ELF-1 (cell line): ENCODE data around the gene LIX1.
A peak's percentile ranks its signal among the peaks of the same experiment; 100 is the strongest.
"Not testable (repeated sequence)": the region's sequence is repeated elsewhere in the genome, so short reads cannot be mapped to it uniquely, and the experiment has no call there.

Source experiments
- DNase-seq: peaks from one replicate; pipeline ENCODE4 v3.0.0-alpha.2; 2016; ENCODE audit warnings: low read depth, low spot score

Gene LIX1

DNA sequence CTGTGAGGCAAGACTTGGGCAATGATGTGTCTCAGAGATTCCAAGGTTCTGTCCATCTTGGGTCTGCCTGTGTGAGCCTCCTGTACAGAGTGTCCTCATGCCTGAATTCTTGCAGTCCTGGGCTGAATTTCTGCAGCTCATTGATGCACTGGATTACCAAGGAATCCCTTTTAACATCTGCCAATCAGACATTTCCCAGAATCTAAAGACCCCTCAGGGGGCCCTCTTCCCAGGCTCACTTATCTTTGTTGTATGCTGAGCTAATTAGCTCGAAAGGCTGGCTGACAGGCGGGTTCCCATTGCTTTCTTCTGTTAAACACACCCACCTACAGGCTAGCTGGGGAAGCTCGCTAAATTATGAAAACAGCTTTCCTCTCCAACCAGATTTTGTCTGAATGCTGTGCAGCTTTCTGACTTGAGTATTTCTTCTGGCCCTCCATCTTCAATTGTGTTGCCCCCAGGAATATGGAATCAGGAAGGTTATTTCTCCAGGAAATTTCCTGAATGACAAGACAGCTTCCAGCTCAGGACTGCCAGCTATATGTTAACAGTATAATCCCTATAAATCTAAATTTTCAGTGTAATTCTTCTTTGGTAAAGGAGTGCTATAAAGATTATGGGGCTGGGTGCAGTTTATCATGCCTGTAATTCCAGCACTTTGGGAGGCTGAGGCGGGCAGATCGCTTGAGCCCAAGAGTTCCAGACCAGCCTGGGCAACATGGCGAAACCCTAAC is at the start of gene LIX1:
Gene LIX1 (minus strand): TSS at position 91 of the 734 bp plus-strand sequence. CDS start 35 bp downstream, at position 56.
- DNase-seq: peak; percentile 95

DNA sequence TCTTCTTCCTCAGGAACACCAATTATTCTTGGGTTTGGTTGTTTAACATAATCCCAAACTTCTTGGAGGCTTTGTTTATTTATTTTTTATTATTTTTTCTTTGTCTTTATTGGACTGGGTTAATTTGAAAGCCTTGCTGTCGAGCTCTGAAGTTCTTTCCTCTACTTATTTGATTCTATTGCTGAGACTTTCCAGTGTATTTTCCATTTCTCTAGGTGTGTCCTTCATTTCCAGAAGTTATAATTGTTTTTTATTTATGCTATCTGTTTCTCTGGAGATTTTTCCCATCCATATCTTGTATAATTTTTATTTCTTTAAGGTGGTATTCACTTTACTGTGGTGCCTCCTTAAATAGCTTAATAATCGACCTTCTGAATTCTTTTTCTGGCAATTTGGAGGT is 49.5 kb upstream of the LIX1 start:
- DNase-seq: no peak

DNA sequence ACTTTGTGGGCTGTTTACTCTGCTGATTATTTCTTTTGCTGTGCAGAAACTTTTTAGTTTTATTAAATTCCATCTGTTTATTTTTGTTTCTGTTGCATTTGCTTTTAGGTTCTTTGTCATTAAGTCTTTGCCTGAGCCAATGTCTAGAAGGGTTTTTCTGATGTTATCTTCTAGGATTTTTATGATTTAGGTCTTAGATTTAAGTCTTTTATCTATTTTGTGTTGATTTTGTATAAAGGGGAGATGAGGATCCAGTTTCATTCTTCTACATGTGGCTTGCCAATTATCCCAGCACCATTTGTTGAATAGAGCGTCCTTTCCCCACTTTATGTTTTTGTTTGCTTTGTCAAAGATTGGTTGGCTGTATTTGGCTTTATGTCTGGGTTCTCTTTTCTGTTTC is 47.1 kb upstream of the LIX1 start:
- not testable (repeated sequence) for DNase-seq

DNA sequence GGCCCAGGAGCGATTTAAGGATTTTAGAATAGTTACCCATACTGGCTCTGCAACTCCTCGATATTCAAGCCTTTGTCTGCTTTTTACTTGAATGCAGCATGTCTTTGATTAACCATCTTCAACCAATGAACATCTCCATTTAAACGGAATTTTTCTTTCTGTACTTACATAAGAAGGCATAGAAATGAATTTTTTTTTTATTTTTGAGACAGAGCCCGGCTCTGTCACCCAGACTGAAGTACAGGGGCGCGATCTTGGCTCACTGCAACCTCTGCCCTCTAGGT is 41.5 kb upstream of the LIX1 start:
- no peak for DNase-seq

DNA sequence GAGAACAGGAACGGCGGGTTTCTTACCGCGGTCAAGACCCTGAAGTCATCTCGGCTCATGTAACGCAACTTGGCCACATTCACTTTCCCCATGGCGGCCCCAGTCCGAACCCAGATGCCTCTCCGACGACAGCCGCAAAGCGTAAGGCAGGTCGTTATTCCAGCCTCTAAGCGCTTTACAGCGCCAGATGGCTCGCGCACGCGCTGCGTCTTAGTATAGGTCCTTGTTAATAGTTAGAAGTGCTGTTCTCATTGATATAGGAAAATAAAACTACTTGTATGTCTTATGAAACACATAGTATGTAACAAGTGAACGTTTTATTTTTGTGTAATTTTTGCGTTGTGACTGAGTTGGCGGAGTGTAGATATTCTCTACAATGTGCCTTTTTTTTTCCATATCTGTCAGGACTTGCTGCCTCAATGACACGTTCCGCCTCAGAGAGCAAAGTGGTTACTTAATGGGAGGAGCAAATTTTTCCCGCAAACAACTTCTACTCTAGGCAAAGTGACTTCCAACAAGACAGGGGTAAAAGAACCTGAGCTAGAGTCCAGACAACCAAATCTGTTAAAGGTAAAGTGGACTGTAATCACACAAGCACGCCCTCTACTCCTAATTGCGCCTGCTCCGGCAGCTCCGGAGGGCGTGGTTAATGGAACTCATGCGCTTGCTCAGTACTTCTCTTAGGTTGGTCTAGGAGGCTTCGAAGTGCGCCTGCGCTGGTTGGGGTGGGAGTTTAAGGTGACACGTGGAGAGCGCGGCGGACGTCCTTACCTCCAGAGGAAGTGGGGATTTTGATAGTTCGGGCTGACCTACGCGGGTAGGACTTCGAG is 40.9 kb upstream of the LIX1 start, which contains the start of gene RIOK2:
Gene RIOK2 (minus strand): TSS at position 148 of the 830 bp plus-strand sequence. CDS start 56 bp downstream, at position 92.
- peak; percentile 96 for DNase-seq

DNA sequence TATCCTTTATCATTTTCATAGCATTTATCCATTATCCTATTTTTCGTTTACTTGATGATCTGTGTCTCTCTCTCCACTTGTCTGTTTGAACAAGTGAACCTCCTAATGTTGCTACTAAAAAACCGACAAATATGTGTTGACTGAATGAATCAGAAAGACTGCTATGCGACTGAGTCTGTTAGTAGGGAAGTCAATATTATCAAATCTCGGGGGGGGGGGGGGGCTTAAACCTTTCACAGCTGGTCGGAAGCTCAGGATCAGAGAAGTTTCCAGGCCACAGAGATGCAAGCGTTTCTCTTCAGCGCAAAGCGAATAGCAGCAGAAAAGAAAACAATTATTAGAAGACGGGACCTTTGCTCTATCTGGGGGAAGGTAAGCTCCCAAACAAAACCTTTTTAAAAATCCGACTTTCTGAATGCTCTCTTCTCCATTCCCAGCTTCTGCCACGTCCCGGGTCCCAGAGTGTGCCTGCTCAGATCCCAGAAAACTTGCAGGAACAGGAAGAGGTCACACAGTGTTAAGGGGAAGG is 40.2 kb upstream of the LIX1 start:
- DNase-seq: no peak

DNA sequence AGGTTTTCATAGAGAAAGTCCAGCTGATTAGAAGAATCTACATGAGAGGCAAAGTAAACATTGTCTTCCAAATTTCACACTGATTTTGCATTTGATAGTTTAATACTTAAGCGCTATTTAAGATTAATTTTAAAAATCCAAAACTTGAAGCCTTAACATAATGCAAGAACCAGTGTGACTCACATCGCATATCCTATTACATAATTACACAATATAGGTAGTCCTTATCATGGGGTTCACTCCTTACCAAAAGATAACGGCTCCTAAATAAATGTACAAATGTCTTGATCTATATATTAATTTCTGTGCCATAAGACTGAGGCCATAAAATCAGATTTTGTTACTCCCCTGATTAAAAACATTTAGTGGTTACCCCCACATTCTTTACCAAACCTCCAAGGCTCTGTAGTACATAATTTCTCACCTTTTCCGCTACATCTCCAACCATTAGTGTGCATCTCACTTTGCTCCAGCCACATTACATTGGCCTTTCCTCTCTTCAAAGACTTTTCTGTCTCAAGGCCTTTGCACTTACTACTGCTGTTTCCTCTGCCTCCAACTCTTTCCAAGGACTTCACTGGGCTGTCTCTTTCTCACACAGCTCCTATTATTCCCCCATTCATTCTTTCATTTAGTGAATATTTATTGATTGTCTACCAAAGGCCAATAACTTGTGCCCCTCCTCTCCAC is 39.6 kb upstream of the LIX1 start:
- DNase-seq: no peak

DNA sequence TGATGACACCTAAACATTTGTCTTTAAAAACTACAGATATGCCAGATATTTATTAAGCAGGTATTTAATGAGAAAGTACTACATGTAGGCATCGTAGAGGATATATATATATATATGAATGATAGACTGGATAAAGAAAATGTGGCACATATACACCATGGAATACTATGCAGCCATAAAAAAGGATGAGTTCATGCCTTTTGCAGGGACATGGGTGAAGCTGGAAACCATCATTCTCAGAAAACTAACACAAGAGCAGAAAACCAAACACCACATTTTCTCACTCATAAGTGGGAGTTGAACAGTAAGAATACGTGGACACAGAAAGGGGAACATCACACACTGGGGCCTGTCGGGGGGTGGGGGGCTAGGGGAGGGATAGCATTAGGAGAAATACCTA is 37.0 kb upstream of the LIX1 start:
- DNase-seq: not testable (repeated sequence)

DNA sequence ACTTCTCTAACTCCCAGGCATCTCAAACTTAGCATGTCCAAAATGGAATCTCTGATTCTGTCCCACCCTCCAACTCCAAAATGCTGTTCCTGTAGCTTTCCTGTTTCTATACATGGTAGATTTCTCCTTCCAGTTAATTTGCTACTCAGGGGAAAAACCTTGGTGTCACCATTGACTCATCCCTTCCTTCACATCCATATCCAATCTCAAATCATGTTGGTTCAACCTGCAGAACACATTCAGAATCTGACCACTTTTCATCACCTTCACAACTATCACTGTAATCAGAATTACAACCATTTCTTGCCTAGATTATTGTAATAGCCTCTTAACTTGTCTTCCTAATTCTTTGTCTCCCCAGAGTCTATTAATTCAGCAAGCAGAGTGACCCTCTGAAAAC is 29.8 kb upstream of the LIX1 start:
- DNase-seq: no peak

DNA sequence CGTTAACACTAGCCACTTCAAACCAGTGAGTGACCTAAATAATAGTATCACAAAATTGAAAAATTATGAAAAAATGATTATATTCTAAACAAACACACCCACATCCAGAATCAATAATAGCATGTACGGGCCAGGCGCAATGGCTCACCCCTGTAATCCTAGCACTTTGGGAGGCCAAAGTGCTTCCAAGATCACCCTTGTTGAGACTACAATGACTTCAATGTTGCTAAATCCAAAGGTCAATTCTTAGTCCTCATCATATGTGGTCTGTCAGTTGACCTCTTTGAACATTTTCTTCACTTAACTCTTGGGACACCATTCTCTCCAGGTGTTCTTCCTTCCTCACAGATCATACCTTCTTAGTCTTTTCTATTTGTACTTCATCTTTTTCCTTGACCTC is 29.3 kb upstream of the LIX1 start:
- no peak for DNase-seq

DNA sequence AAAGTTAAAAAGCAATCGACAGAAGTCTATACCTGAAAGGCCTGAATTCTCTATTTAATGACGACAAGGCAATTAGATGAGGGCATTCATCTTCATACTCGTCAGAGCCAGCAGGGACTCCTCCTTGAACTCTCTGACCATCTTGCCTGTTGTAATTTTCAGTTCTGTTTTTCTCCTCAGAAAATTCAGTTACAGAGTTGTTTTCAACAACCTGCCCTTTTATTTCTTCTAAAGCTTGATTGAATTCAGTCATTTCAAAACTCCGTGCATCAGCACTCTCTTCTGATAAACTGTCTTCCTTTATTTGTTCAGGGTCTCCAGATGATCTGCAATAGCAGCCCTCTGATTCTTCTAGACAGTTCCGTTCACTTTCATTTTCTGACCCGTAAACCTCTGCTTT is 25.0 kb upstream of the LIX1 start:
- DNase-seq: no peak

DNA sequence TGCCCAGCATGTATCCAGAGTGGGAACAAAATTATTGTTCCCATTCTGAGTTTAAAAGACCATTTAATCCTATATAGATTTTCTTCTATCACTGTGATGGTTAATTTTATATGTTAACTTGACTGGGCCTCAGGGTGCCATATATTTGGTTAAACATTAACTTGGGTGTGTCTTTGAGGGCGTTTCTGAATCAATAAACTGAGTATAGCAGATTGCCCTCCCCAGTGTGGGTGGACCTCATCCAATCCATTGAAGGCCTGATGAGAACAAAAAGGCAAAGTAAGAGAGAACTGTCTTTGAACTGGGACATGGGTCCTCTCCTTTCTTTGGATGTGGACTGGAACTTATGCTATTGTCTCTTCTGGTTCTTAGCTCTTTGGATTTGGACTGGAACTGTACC is 23.3 kb upstream of the LIX1 start:
- no peak for DNase-seq

DNA sequence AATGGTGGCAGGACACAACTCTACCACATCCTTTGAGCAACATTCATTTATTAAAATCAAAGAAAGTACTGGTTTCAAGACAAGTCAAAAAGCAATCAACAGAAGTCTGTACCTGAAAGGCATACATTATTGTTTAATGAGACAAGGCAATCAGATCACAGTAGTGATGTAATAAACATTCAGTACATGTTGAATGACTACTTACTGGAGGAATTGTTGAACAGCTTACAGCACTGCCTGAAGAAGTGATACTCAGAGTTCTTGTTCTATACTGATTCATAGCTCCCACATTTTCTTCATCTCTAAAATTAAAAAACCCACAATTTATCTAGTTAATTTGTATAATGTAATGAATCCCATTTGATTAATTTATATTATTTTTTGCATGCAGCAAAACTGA is 22.4 kb upstream of the LIX1 start:
- no peak for DNase-seq

DNA sequence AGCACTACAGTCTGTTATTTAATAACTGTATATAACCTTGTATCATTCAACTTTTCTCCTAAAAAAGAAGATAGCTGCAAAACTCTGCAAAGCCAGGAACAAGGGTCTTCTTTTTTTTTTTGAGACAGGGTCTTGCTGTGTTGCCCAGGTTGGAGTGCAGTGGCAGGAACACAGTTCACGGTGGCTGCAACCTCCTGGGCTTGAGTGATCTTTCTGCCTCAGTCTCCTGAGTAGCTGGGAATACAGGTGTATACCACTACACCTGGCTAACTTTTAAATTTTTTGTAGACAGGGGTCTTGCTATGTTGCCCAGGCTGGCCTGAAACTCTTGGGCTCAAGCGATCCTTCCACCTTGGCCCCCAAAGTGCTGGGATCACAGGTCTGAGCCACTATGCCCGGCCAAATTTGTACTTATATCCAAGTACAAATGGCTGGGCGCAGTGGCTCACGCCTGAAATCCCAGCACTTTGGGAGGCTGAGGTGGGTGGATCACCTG is 21.4 kb upstream of the LIX1 start:
- DNase-seq: no peak

DNA sequence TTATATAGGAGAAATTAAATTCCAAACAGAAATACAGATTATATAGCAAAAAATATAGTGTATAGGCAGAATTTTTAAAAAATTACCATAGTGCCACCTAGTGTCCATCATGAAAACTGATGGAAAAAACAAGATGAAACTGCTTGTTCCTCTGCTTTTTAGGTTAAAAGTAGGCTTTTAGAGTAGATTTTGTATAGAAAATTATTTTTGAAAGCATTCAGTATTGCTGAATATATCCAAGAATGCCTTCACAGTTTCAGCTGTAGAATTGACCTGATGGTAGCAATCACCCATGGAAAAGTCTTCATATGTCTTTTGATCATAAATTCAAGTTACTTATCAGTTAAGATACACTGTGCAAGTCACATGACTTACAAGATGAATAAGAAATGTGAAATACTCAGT is 21.0 kb upstream of the LIX1 start:
- DNase-seq: no peak

DNA sequence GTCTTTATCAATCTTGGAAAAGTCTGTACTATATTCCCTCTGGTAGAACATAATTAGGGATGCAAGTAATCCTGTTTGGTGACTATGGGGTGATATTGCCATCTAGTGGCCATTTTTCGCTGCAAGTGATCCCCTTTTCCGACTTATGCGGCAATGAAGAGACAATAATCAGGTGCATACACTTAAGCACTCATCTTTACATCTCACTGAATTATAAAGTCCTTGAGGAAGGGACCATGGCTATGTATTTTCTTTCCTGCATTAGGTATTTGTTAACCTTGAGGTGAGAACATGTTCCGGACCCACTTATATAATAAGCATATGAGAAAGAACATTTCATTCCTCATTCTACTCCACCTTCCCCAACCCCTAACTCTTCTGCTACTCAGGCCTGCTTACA is 19.6 kb upstream of the LIX1 start:
- peak; percentile 70 for DNase-seq

DNA sequence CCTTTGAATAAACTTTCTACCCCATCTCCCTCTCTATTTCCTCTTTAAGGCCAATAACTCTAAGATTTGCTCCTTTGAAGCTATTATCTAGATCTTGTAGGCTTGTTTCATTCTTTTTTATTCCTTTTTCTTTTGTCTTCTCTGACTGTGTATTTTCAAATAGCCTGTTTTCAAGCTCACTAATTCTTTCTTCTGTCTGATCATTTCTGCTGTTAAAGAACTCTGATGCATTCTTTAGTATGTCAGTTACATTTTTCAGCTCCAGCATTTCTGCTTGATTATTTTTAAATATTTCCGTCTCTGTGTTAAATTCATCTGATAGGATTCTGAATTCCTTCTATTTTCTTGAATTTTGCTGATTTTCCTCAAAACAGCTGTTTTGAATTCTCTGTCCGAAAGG is 15.3 kb upstream of the LIX1 start:
- DNase-seq: no peak

DNA sequence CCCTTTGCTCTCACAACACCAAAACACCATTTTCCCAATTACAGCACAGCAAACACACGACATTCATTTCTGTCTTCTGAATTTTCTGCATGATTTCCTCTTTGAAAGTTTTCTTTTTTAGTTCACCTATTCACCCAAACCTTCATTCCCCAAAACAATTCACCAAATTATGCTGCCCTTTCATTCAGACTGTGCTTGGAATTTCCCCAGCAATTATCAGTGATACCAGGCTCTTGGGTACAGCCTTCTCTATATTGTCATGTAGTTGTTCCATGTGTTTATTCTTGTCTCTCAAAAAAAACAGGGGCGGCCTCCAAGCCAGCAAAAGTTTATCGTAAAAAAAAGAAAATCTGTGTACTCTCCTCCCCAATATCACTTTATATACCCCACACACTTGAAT is 9.0 kb upstream of the LIX1 start:
- DNase-seq: no peak

DNA sequence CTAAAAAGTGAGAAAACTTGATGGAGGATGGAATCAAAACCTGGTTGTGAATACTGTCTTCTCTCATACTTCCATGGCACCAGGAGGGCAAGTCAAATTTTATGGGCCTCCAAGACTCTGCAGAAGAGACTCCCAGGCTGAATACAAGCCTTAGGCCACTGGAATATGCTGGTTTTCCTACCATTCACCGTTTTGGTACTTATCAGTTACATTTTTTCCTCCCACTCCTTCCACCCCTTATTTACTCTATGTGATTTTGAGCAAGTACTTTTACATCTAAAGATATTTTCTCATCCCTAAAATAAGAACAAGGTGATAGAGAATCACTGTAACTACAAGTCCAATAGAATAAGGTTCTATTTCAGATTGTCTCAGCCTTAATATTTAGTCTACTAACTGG is 8.0 kb upstream of the LIX1 start:
- no peak for DNase-seq

DNA sequence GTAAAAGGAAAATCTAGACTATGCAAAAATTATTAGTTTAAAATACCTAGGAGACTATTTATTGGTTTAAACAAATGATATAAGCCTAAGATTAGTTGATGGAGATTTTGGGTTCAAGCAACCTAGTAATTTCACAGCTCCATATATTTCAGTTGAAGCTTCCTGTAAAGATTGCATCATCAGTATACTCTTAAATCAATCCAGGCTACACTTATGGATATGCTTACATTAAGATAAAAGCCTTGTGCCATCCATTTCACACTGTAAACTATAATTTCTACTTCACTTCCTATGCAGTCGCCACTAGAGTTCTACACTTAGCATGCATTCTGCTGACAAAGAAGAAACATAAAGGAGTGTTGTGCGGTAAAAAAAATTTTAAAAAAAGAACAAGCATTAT is 7.3 kb upstream of the LIX1 start:
- DNase-seq: no peak

DNA sequence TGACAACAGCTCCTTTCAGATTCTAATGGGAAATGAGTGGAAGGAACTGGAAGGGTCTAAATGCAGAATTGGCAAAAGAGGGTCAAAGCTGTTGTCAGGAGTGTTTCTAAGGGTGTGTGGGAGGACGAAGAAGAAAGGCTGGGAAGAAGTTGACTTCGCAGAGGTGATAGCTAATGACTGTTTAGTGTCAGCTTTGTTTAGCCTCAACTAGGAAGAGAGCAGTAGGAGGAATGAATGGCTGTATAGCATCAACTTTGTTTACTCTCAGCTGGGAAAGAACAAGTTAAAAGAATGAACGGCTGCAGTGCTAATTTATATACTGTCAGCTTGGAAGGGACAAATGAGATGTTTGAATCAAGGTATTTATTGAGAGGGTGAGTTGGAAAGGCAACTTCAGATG is 5.9 kb upstream of the LIX1 start:
- DNase-seq: peak; percentile 27

DNA sequence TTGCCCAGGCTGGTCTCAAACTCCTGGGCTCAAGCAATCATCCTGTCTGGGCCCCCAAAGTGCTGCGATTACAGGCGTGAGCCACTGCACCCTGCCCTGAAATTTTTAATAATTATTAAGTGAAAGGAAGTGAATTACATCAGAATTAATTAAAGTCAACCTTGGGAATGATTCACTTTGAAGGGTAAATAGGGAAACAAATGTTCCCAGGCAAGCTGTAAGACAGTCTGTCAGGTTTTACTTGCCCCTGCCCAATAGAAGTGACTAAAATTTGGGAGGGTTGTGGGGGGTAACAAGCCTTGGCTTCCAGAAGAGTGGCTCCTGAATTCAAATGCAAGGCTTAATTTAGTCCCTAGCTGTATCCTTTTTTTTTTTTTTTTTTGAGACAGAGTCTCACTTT is 1.3 kb upstream of the LIX1 start:
- DNase-seq: no peak
